DMS153 (cell line): Measurements from ENCODE around the gene PCDHGA1.

Source experiments
- DNase-seq: peaks from one replicate; lab custom pipeline; 2025; lab: John Stamatoyannopoulos, UW

Gene PCDHGA1

GRCh38 chr5:141534492-141535213 lies 204.3 kb downstream of the PCDHGA1 start:
- no peak for DNase-seq

GRCh38 chr5:141543053-141543452 lies 212.7 kb downstream of the PCDHGA1 start:
- no peak for DNase-seq

- DNase-seq = no peak
Observed at GRCh38 chr5:141547488-141547887, 217.2 kb downstream of the PCDHGA1 start.

GRCh38 chr5:141547921-141548320 lies 217.6 kb downstream of the PCDHGA1 start:
- no peak for DNase-seq

- no peak for DNase-seq
Observed at GRCh38 chr5:141557681-141558136, 227.4 kb downstream of the PCDHGA1 start.

- no peak for DNase-seq
Observed at GRCh38 chr5:141558150-141558549, 227.8 kb downstream of the PCDHGA1 start.

GRCh38 chr5:141559461-141559860 lies 229.1 kb downstream of the PCDHGA1 start:
- no peak for DNase-seq

- DNase-seq = peak; percentile 42
Observed at GRCh38 chr5:141560151-141560550, 229.8 kb downstream of the PCDHGA1 start.

GRCh38 chr5:141560725-141561483 lies 230.6 kb downstream of the PCDHGA1 start:
- DNase-seq = peak; percentile 92
